ENCODE data around the gene LACRT.

LACRT gene

DNA sequence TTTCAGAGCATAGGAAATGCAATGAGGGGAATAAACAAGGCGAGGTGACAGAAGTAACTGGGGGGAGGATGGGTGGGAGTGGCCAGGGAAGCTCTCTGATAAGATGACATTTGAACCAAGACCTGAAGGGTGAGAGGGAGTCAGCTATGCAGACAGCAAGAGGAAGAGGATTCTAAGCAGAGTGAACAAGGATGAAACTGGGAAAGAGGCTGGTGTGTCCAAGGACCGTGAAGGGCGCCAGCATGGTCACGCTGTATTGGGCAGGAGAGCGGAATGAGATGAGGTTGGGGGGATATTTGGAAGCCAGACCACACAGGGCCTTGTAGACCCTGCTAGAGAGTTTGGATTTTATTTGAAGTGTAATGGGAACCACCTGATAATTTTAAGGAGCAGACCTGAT is 35.7 kb downstream of the LACRT start:
- no peak for DNase-seq

DNA sequence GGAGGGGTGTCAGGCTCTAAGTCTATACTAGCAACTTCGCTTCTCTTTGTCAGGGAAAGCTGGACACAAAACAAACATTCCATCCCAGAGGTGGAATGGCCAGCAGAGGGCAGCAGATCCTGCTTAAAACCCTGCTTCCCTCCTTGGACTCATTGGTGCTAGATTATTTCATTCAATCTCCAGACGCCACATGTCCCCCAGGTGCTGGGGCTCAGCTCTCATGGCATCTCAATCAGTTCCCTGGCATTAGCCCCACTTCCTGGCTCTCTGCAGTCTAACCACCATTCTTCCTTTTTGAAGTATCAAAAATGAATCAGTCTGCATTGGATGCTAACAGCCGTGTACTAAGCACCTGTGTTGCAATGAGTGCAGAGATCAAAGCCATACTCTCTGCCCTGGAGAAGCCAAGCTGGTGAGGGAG is 38.2 kb downstream of the LACRT start:
- peak; percentile 27 for DNase-seq

DNA sequence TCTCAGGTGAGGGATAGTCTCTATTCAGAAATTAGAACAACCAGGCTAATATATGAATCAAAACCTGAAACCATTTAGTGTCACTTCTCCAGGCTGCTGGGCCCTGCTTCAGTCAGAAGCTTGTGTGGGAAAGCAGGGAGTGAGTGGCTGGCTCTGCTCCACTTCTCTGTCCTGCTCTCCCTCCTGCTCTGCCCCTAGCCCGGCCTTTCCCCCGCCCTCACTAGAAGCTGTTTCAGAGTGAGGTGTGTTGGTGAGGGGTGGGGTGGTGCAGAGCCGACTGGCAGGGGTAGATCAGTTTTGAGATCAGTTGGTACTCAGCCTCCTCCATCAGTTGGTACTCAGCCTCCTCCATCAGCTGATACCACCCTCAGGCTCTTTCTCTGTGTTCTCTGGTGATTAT is 39.2 kb downstream of the LACRT start:
- no peak for DNase-seq

DNA sequence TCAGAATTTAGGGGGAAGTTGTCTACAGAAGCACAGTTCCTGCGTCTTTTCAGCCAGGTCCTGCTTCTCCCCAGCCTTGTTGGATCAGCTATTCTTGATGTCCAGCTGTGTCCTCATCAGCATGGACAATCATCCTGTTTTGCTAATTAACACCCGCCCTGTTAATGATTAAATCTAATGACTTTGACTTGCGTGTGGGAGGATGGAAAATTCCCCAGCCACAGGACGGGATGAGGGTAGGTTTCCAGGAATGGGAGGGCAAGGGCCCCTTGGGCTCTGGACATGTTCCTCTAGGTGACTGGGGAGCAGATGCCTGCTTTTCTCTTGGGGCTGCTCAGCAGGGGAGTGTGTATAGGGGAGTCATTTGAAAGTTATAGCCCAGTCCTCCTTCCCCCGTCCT is 41.0 kb downstream of the LACRT start:
- no peak for DNase-seq

DNA sequence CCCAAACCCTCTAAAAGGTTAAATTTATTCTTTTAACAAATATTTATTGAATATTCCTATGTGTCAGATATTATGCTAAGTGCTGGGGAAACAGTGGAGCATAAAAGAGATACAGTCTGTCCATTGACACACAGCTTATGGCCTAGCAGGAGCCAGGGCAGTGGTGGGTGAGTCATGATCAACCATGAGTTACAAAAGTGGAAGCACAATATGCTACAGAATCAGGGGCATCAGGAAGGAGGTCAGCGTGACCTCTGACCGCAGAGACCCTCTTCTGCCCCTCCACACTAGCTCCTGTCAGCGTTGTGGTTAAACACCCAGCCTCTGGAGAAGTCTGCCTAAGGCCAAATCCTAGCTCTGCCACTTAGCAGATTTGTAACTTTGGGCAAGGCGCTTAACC is 41.6 kb downstream of the LACRT start:
- DNase-seq = peak; percentile 20

DNA sequence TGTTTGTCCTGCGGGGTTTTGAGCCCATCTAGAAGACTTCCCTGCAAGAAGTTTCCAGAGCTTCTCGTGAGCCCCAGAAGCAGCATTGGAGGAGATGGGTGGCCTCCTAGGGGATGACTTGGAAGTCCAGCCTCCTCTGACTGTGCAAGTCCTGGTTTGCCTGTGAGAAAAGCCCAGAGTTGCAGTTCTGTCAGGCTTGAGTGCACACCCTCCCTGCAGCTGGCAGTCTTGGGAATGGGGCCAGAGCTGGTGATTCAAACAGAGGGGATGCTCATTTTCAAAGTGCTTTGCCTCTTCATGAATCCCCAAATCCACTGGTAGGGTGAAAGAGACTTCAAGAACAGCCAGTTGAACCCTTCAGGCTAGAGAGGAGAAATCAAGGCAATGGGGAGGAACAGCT is 42.4 kb downstream of the LACRT start:
- DNase-seq = peak; percentile 13

DNA sequence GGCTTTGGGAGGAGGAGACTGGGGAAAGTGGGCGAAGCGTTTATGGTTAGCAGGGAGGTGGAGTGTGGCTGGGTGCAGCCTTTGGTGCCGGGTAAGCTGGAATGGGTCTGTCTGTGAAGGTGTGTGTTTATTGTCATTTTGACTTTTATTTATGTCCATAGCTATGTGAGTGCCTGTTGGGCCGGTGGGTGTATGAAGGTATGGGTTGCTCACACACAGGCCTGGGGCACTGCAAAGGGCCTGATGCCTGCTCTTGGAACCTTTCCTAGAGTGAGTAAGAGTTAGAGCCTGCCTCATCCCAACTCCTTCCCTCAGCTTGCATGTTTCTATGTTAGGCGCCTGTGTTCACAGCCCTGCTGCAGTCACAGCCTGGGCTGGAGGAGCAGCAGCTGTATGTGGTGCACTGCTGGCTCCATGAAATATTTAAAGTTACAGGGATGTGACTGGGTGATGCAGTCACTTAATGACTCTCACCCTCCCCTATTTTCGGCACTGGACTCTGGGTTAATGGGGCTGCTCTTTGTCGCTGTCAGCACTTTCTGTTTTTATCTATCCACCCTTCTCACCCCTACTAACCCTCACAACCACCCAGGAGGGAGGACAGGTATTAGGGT is 43.6 kb downstream of the LACRT start:
- peak; percentile 31 for DNase-seq

DNA sequence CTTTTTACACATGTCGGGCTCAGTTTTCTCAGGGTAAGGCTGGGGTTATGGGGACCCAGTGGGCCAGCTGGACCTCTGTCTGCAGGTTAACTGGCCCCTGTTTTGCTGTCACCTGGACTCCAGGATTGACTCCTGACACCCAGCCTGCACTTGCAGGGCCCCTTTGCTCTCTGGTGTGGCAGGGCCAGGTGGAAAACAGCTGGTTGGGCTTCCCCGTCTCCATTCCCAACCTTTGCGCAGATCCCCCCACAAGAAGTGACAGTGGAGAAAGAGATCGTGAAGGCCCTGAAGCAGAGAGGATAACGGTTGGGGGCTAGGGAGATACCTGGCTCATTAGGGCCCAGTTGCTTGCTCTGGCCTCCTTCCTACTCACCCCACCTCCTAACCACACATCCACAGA is 44.7 kb downstream of the LACRT start:
- no peak for DNase-seq

DNA sequence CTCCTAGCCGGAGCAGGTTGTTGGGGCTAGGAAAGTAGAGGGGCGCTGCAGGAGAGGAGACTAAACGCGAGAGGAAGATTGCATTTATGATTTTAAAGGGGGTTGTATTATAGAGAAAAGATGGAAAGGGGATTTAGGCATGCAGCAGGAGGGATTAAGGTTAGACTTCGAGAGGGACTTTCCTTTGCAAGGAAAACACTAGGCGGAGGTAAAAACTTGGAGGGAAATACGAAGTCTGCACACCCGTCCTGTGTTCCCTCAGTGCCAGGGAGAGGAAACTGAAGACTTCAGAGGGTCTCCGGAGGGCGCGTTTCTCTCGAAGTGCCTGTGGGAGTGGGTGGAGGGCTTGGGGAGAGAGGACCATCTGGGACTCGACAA is 45.8 kb downstream of the LACRT start:
- no peak for DNase-seq

DNA sequence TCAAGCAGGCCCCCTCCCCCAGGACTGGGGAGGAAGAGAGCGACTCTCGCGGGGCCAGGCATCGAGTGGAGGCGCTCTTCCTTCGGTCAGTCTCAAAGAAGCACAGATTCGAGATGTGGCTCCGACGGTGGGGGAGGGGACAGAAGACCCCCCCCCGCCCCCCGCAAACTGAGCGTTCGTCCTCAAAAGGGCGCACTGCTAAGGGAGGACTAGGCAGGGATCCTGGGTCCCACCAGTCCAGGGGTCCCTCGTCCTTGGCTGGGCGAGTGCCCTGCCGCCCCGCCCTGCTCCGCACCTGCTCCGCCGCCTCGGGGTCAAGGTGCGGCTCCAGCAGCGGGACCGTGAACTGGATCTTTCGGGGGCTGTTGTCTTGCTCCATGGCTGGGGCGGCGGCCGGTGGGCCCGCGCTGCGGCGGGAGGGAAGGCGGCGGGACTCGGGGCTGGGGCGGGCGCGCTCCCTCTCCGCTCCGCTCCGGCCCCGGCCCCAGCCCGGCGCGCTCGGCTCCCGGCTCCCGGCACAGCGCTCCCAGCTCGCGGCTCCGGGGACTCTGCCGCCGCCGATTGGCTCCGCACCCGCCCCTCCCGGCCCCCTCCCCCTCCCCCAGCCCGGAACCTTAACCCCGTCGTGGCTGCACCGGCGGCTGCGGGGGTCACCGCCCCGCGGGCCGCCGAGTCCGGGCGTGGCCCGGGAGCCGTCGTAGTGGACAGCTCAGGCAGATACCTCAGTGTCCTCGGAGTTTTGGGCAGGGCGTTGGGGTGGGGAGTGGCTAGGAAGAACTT is 46.4 kb downstream of the LACRT start, which contains the start of gene PPP1R1A:
Gene PPP1R1A (minus strand): TSS at position 550 of the 780 bp plus-strand sequence. CDS start 171 bp downstream, at position 379.
- DNase-seq = no peak

DNA sequence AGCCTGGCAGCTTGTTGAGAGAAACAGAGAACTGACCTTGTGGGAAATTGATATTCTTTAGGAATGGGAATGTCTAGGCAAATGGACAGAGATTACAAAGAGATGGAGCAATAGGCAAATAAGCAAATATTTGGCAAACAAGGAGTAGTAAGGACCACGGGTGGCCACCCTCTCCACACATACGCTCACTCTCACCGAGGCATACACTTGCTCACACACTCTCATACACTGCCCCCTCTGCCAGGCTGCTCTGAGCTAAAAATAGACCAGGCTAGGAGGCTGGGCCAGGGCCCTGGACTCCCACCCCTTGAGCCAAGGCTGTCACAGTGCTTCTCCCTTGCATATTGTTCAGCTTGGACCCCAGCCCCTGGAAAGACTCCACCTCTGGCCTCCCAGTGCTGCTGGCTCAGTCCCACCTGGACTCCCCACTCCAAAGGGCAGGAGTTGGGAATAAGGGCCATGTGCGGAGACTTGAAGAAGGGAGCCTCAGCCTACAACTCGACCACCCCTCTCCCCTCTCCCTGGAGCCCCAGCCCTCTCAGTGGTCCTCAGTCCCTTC is 47.3 kb downstream of the LACRT start:
- DNase-seq = no peak

DNA sequence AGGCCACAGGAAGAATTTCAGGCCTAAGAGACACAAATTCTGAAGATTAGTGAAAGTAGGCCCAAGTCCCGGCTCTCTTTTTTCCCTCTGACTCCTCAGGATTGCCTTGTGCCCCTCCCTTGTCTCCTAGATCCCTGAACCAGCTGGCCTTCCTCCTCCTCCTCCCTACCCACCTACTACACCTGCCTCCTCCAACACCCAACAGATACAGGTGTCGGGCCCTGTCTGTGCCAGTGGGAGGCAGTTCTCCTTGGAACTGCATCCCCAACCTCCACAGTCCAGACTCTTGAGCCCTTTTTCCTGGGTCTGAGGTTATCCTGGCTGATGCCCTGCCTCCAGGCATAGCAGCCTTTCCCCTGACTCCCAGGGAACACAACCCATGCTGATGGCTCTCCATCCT is 48.1 kb downstream of the LACRT start:
- DNase-seq = no peak

DNA sequence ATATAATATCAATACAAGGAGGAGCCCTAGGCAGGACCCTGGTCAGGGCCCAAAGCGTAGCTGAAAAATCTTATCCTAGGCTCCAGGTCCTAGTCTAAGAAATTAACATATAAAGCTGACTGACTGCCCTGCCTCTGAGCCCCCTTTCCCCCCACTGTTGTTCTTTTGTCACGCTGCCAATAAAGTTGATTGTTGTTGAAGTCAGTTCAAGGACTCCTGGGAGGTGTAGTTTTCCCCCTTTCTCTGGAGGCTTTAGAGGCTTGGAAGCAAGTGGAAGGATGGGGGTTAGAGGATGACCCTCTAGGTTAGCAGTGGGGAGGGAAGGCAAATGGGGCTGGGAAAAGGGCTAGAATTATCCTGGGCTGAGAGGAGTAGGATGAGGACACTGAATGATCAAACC is 49.5 kb downstream of the LACRT start:
- DNase-seq = no peak

DNA sequence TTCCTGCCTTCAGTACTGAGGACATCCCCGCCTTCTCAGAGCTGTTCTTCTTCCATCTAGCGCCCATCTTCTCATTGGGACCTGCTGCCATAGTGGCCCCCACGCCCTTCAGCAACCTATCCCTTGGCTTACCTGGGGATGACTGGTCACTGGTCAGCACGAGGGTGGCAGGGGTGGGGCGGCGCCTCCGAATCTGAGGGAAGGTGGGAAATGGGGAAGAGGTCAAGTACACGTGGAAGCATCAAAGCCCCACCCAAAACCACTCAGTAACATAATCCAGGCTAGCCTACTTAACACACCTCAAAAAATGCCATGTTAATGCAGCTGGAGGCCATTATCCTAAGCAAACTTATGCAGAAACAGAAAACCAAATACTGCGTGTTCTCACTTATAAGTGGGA is 50.6 kb downstream of the LACRT start:
- DNase-seq = no peak

DNA sequence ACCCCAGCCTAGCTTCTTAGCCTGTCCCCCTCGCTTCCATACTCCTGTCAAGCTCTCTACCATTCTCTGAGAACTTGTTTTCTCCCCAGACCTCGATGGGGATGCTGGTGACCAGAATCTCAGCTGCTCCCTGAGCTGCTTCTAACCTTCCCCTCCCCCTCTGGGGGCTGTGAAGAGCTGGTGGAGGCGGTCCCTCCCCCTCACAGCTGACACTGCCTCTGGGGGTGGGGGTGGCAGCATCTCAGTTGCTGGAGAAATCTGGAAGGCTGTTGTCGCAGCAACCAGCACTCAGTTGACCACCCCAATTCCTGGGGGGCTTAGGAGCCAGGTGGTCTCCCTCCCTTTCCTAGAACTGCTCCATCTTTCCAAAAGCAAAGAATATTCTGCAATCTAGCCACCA is 51.0 kb downstream of the LACRT start:
- DNase-seq = no peak

DNA sequence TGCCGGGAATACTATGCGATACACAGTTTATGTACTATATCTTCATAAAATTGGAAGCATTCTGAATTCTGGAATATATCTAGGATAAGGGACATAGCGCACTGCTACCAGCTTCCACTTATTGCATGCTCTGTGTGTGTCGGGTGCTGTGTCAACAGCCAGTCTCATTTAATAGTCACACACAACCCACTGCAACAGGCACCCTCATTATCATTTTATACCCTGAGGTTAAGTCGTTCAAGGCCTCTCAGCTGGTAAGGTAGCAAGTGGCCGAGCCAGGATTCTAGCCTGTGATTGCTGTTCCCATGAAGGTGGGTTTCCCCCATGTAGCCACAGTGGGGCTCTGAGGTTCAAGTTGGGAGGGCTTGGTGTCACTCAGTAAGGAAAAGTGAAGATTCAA is 53.3 kb downstream of the LACRT start:
- DNase-seq = no peak
